Skeletal muscle tissue (tissue), 4 donors: ENCODE data around the gene NCS1. TPM values are rescaled to one million over a fixed set of nuclear protein-coding genes. Genes with fewer than 3 reads are reported as not detected.

Experiments
- H3K27ac ChIP-seq: one replicate; pipeline ENCODE4 v1.7.0; 2013; ENCODE audit warnings: mild to moderate bottlenecking, low read depth, low read length, inconsistent platforms
- H3K27me3 ChIP-seq, 3 donors: one replicate each; pipeline ENCODE4 v1.7.0; 2013; ENCODE audit warnings: low read length in 3 of 3; ENCODE audit not compliant: control insufficient read depth in 3 of 3, insufficient read depth in 3 of 3
- H3K36me3 ChIP-seq, 3 donors: one replicate each; pipeline ENCODE4 v1.7.0; 2013; ENCODE audit warnings: low read length in 3 of 3; ENCODE audit not compliant: control insufficient read depth in 3 of 3, insufficient read depth in 3 of 3
- H3K4me1 ChIP-seq, 3 donors: one replicate each; pipeline ENCODE4 v1.7.0; 2013; ENCODE audit warnings: low read length in 3 of 3, mild to moderate bottlenecking in 3 of 3; ENCODE audit not compliant: control insufficient read depth in 3 of 3, insufficient read depth in 3 of 3
- H3K4me3 ChIP-seq, 3 donors: one replicate each; pipeline ENCODE4 v1.7.0; 2013; ENCODE audit warnings: low read length in 3 of 3
- H3K9ac ChIP-seq, 3 donors: one replicate each; pipeline ENCODE4 v1.7.0; 2013; ENCODE audit warnings: low read length in 3 of 3, mild to moderate bottlenecking in 3 of 3, moderate library complexity in 2 of 3, low read depth in 1 of 3
- H3K9me3 ChIP-seq, 3 donors: one replicate each; pipeline ENCODE4 v1.7.0; 2013; ENCODE audit warnings: low read length in 3 of 3; ENCODE audit not compliant: control insufficient read depth in 3 of 3
- total RNA-seq: library from RNA; depleted of rRNA; stranded (reverse); fragments of >200 nt; gene quantifications from one replicate; pipeline ENCODE4 v1.2.3, GENCODE V29; 2014
- donor health status: Osteomylitis.

NCS1 gene
- total RNA-seq, 1 donor from 2014 or later: 19.3 TPM

GRCh38 chr9:130157079-130157478 is 15.1 kb upstream of the NCS1 start:
- Histone ChIP-seq H3K36me3 (no peaks in the 10 kb centered on the region), H3K4me3 (no peak overlapping the region), H3K9me3 (no peaks in the 10 kb centered on the region), H3K27ac (no peak overlapping the region), H3K9ac (no peak overlapping the region), H3K27me3 (peaks cover 0 to 5% (median 2%) of the 10 kb centered on the region in 3 donors), H3K4me1 (no peaks in the 10 kb centered on the region)

- Histone ChIP-seq H3K4me3 (no peak overlapping the region), H3K27me3 (peaks cover 0 to 5% (median 2%) of the 10 kb centered on the region in 3 donors), H3K9ac (no peak overlapping the region), H3K9me3 (no peaks in the 10 kb centered on the region), H3K27ac (no peak overlapping the region), H3K4me1 (no peaks in the 10 kb centered on the region), H3K36me3 (no peaks in the 10 kb centered on the region)
Observed at GRCh38 chr9:130158001-130158400, 14.2 kb upstream of the NCS1 start.

- Histone ChIP-seq H3K27ac (no peak overlapping the region), H3K9me3 (no peaks in the 10 kb centered on the region), H3K36me3 (no peaks in the 10 kb centered on the region), H3K9ac (no peak overlapping the region), H3K27me3 (peaks cover 0 to 5% (median 2%) of the 10 kb centered on the region in 3 donors), H3K4me1 (no peaks in the 10 kb centered on the region), H3K4me3 (no peak overlapping the region)
Observed at GRCh38 chr9:130159057-130159456, 13.1 kb upstream of the NCS1 start.

GRCh38 chr9:130159915-130160670 is 12.1 kb upstream of the NCS1 start:
- peaks cover 0 to 5% (median 2%) of the 10 kb centered on the region in 3 donors for H3K27me3 ChIP-seq
- no peak overlapping the region for H3K27ac ChIP-seq
- H3K9me3 ChIP-seq: no peaks in the 10 kb centered on the region
- H3K36me3 ChIP-seq: no peaks in the 10 kb centered on the region
- no peaks in the 10 kb centered on the region for H3K4me1 ChIP-seq
- no peak overlapping the region for H3K4me3 ChIP-seq
- H3K9ac ChIP-seq: no peak overlapping the region

- no peaks in the 10 kb centered on the region for H3K9me3 ChIP-seq
- no peaks in the 10 kb centered on the region for H3K36me3 ChIP-seq
- H3K27ac ChIP-seq: no peak overlapping the region
- no peak overlapping the region for H3K9ac ChIP-seq
- peaks cover 0 to 5% (median 2%) of the 10 kb centered on the region in 3 donors for H3K27me3 ChIP-seq
- no peak overlapping the region for H3K4me3 ChIP-seq
- H3K4me1 ChIP-seq: no peaks in the 10 kb centered on the region
Observed at GRCh38 chr9:130160862-130161470, 11.2 kb upstream of the NCS1 start.

GRCh38 chr9:130165579-130165978 is 6.6 kb upstream of the NCS1 start:
- H3K4me1 ChIP-seq: no peaks in the 10 kb centered on the region
- no peak overlapping the region for H3K27ac ChIP-seq
- H3K27me3 ChIP-seq: no peaks in the 10 kb centered on the region
- no peaks in the 10 kb centered on the region for H3K36me3 ChIP-seq
- H3K9me3 ChIP-seq: no peaks in the 10 kb centered on the region
- no peak overlapping the region for H3K4me3 ChIP-seq
- no peak overlapping the region for H3K9ac ChIP-seq

- H3K27ac ChIP-seq: no peak overlapping the region
- no peaks in the 10 kb centered on the region for H3K27me3 ChIP-seq
- no peak overlapping the region for H3K9ac ChIP-seq
- H3K4me3 ChIP-seq: no peak overlapping the region
- H3K4me1 ChIP-seq: no peaks in the 10 kb centered on the region
- no peaks in the 10 kb centered on the region for H3K9me3 ChIP-seq
- H3K36me3 ChIP-seq: no peaks in the 10 kb centered on the region
Observed at GRCh38 chr9:130166399-130166798, 5.8 kb upstream of the NCS1 start.

GRCh38 chr9:130167927-130168326 is 4.3 kb upstream of the NCS1 start:
- Histone ChIP-seq H3K9me3 (no peaks in the 10 kb centered on the region), H3K36me3 (no peaks in the 10 kb centered on the region), H3K27me3 (no peaks in the 10 kb centered on the region), H3K9ac (no peak overlapping the region), H3K4me1 (peaks cover 0 to 2% (median under 1%) of the 10 kb centered on the region in 3 donors), H3K27ac (no peak overlapping the region), H3K4me3 (no peak overlapping the region)

- Histone ChIP-seq H3K4me3 (peak overlapping the region in 1 of 3 donors; percentile 35), H3K9ac (no peak overlapping the region), H3K4me1 (peaks cover 5 to 12% (median 6%) of the 10 kb centered on the region in 3 donors), H3K9me3 (no peaks in the 10 kb centered on the region), H3K27ac (no peak overlapping the region), H3K36me3 (no peaks in the 10 kb centered on the region), H3K27me3 (peaks cover 3 to 13% (median 12%) of the 10 kb centered on the region in 3 donors)
Observed at GRCh38 chr9:130171226-130172148, 717 bp upstream of the NCS1 start.
